IPS DF 19.7 (cell line): Measurements from ENCODE around the gene CFAP251.

Experiments
- DNase-seq: peaks from one replicate; pipeline ENCODE4 v3.0.0-alpha.2; 2013; ENCODE audit warnings: low read depth, low spot score

CFAP251 gene

GRCh38 chr12:122003651-122004611 is 85.5 kb downstream of the CFAP251 start:
- DNase-seq, result no peak

- DNase-seq, result no peak
These were observed 86.3 kb downstream of the CFAP251 start for GRCh38 chr12:122004633-122005071.

- no peak for DNase-seq
These were observed 86.9 kb downstream of the CFAP251 start for GRCh38 chr12:122005252-122005776.

DNA sequence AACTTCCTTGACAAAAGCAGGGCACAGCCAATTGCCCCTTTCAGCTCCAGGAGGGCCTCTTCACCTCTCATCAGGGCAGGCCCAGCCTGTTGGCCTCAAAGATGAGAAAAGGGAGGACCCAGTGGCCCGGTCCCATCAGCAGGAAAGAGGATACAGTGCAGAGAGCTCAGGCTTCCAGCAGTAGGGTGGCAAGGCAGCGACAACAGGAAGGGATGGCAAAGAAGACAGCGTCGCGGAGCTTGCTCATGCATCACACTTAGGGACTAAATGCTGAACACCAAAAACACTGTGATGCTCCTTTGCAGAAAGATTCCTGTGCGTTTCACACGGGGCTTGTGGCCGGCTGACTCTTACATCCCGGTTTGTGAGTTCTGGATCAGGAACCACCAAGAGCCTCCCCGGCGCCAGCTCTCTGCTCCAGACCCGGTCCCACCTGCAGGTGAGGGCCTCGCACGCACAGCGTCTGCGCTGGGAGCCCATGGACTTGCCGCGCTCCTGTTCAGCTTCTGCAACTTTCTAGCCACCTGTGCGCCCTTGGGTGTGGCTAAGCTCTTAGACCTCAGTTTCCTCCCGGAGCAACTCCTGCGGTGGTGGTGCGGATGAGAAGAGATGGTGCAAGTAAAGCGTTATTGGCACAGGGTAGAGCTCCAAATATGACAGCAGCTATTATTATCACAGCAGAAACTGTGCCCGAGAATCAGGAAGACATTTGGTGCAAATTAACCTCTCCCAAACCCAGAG is 88.0 kb downstream of the CFAP251 start:
- DNase-seq, result no peak

GRCh38 chr12:122009741-122010140 is 91.3 kb downstream of the CFAP251 start:
- no peak for DNase-seq

- no peak for DNase-seq
These were observed 93.8 kb downstream of the CFAP251 start for GRCh38 chr12:122012184-122012583.

- no peak for DNase-seq
These were observed 94.7 kb downstream of the CFAP251 start for GRCh38 chr12:122013136-122013535.

GRCh38 chr12:122013791-122014590 is 95.6 kb downstream of the CFAP251 start:
- no peak for DNase-seq

GRCh38 chr12:122014781-122015180 is 96.4 kb downstream of the CFAP251 start:
- no peak for DNase-seq

DNA sequence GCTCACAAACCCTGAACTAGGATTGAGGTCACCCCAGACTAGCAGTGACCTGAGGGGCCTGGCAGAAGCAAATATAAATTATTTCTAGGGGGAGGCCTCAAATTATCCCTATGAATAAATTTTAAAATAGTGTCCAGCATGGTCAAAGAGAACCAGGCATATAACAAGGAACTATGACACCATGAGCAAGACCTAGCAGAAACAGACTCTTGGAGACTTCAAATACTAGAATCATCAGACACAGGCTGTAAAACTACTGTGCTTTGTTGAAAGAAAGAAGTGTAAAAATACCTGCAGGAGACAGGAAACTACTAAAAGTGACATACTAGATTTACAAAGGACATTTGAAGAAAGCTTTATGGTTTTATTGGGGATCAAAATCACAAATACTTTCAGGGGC is 100.1 kb downstream of the CFAP251 start:
- no peak for DNase-seq

GRCh38 chr12:122018937-122019336 is 100.5 kb downstream of the CFAP251 start:
- DNase-seq, result no peak

- DNase-seq, result no peak
These were observed 102.4 kb downstream of the CFAP251 start for GRCh38 chr12:122020795-122021192.

DNA sequence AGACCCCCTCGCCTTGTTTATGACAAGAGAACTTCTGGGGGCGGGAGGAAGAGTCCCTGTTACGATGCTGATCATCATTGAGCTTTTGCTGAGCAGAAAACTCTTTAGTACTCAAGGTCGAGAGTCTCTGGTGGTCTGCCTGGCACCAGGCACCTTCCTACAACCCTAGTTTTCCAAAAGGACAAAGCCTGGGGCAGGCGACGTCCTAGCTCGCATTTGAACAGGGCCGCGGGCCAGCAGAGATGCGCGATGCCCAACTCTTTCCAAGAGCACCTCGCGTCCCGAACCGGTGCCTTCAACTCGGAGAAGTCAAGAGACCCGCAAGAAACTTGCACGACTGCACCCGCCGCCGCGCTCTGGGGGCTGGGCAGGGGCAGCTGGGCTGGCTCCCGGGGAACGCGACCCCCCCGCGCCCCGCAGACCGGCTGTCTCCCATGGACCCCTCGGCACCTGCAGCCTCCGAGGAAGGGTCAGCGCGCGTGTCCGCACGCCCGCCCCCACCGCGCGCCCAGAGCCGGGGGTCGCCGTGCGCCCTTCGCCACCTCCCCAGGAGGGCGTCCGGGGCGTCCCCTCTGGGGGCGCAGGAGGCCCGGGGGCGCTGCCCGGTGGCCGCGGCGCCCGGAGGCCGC is 102.9 kb downstream of the CFAP251 start:
- no peak for DNase-seq

- no peak for DNase-seq
These were observed 103.5 kb downstream of the CFAP251 start, which contains the start of gene BCL7A for GRCh38 chr12:122021822-122022392. Gene BCL7A, plus strand, starts transcription at chr12:122021884. Its CDS starts 208 bp downstream, at chr12:122022092.

GRCh38 chr12:122022393-122023338 is 104.3 kb downstream of the CFAP251 start:
- no peak for DNase-seq

DNA sequence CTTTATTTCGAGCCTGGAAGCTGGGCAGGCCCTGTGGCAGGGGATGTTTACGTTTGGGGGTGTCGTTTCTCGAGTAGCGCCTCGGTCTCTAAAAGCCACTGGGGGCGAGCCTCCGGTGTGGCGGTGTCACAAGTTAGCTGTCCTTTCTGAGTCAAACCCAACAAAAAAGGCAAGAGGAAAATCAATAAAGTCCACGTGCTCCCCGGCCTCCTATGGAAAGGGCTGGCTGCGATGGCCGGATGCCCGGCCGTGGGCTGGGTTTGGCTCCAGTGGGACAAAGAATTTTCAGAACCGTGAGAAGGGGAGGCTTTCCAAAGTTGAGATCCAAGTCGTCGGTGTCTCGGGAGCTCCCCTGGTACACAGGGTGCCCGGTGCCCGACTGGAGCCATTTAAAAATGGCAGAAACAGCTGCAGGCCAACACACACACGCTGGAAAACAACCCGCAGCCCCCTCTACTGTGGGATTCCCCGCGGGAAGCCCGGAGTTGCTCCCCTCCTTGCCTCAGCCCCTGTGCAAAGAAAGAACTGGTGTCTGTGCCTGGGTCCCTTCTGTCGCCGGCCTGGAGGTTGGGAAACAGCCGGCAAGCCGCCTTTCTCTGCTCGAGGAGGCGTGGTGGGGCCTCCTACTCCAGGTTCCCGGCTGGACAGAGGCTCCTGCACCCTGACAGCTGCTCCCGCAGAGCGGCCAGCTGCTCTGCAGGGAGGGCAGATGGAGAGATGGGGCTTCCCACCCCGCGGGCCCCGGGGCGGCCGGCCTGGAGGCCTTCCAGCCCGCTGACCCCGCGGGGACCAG is 105.1 kb downstream of the CFAP251 start:
- no peak for DNase-seq

GRCh38 chr12:122024132-122024785 is 105.9 kb downstream of the CFAP251 start:
- DNase-seq, result no peak

GRCh38 chr12:122026706-122027333 is 108.4 kb downstream of the CFAP251 start:
- DNase-seq, result no peak
